LNCAP (cell line): ENCODE data around the gene POU2AF3.

ENCODE experiments used
- TF ChIP-seq, protein P1 (sequence below): fragments of 450-650 bp; IDR thresholded peaks from 2 replicates; pipeline ENCODE4 v1.5.1; 2017; ENCODE audit warnings: mild to moderate bottlenecking

The POU2AF3 gene, protein sequence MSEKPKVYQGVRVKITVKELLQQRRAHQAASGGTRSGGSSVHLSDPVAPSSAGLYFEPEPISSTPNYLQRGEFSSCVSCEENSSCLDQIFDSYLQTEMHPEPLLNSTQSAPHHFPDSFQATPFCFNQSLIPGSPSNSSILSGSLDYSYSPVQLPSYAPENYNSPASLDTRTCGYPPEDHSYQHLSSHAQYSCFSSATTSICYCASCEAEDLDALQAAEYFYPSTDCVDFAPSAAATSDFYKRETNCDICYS

DNA sequence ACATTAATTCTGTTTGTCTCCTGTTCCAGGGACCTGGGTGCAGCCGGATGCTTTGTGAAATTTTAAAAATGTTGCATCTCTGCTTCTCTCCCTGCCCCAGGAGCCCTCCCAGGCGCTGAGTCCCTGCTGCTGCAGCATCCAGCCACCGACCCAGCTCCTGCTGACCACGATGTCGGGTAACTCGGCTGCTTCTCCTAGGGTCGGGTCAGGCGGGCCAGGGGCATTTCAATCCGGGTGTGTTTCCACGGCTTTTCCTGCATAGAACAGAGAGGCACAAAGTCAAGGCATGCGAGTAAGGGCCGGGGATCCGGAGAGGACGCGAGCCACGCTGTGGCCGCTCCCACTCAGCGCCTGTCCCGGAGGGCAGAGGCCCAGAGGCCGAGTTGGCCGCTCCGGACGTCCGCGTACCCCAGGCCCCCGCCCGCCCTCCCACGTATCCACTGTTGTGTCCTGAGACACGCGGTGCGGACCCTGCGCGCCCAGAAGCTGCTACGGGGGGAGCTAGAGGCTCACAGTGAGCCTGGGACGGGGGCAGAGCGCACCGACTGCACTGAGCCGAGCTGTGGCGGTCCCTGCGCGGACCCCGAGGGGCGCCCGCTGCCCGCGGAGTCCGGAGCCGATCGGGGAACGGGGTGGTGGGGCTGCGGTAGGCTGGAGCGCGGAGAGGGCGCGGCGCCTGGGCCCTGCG is at the start of gene POU2AF3:
Gene POU2AF3 (plus strand): TSS at position 134 of the 688 bp plus-strand sequence. CDS start 36 bp downstream, at position 170.
- TF ChIP-seq, protein P1, sequence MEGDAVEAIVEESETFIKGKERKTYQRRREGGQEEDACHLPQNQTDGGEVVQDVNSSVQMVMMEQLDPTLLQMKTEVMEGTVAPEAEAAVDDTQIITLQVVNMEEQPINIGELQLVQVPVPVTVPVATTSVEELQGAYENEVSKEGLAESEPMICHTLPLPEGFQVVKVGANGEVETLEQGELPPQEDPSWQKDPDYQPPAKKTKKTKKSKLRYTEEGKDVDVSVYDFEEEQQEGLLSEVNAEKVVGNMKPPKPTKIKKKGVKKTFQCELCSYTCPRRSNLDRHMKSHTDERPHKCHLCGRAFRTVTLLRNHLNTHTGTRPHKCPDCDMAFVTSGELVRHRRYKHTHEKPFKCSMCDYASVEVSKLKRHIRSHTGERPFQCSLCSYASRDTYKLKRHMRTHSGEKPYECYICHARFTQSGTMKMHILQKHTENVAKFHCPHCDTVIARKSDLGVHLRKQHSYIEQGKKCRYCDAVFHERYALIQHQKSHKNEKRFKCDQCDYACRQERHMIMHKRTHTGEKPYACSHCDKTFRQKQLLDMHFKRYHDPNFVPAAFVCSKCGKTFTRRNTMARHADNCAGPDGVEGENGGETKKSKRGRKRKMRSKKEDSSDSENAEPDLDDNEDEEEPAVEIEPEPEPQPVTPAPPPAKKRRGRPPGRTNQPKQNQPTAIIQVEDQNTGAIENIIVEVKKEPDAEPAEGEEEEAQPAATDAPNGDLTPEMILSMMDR = no peak

DNA sequence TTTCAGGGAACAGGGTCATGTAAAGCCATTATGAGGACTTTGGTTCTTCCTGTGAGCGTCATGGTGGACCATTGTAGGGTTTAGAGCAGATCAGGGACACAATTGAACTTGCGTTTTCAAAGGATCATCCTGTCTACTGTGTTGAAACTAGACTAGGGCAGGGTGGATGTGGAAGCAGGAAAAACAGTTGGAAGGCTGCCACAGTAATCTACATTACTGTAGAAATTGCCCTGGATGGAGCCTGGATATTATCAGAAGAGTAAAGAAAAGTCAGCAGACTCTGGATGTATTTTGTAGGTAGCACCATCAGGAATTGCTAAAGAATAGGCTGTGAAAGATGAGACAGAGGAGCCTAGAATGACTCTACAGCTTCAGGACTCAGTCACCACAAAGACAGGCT is 47.4 kb upstream of the POU2AF3 start:
- TF ChIP-seq, protein P1 = no peak

DNA sequence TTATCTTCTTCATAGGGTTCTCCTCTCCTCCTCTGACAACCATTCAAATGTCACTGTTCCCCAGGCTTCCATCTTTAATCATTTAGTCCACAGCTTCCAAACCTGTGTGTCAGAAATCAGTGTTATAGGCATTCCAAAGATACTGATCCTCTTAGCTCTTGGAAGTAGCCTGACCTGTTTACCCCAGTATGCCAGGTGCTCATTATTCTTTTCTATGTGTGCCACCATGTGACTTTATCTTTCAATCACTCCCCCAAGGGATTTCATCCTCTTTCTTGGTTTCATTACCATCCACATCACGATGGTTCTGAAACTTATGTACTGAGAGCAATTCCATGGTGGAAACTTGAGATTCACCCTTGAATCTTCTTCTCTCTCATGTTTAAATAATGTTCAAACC is 45.2 kb upstream of the POU2AF3 start:
- TF ChIP-seq, protein P1 = no peak

DNA sequence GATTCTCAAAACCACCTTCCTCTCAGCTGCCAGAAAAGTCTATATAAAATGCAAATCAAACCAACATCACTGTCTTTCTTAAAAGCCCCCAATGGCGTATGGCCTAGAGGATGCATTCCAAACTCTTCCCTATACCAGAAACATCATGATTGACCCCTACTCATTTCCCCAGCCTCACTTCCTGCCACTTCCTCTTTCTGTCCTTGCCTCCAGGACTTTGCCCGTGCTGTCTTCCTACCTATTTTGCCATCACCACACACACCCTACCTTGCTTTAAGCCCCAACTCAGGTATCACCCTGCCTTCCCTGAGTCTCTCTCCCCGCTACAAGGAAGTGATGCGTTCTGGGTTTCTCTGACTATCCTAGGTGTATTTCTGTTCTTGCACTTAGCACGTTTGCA is 44.7 kb upstream of the POU2AF3 start:
- TF ChIP-seq, protein P1 = no peak

DNA sequence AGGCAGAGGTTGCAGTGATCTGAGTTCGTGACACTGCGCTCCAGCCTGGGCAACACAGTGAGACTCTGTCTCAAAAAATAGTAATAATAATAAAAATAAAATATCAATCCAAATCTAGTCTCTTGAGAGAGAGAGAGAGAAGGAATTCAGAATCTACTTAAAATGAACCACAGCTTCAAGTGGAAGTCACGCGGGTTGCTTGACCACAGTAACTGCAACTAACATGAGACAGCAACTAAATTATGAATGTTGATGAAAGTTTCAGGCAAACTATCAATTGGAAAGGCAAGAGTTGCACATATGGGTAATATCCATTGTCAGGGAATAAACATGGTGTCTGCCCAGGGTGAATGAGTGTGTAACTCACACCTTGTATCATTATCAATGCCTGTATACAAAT is 40.3 kb upstream of the POU2AF3 start:
- TF ChIP-seq, protein P1 = no peak

DNA sequence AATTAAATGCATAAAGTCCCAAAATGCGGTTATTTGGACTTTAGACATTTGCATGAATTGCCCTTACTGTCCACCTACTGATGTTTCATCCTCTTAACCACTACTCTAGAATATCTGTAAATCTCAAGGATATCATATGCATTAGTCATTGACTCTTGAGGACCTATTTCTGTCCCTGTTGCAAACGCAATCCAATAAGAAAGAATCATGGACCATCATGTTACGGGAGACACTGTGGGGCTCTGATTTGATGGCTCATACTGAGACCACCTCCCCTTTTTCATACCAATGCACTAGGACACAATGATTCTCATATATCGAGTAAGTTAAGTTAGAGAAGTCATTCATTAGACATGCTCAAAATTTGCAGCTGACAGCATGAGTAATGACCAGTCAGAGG is 38.5 kb upstream of the POU2AF3 start:
- TF ChIP-seq, protein P1 = no peak

DNA sequence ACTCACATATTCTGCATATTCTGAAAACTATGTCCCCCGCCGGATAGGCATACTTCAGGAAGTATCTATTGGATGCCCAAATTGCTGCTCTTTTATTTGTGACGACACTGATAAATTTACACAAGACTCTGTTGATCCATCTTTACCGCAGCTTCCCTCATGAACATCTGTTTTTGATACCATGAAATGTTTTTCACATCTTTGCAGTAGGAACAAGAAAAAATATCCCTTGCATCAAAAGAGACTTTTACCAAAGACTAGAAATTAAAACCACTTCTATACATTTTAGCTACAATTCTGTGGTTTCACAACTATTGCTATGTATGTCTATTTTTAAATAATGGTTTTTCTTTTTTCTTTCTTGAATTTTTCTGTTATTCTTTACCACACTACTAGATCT is 37.5 kb upstream of the POU2AF3 start:
- TF ChIP-seq, protein P1 = no peak
